Stromal cell of bone marrow (primary cell): Measurements from ENCODE around the gene POLRMT.

Experiments
- DNase-seq: peaks from one replicate; pipeline ENCODE4 v3.0.0-alpha.2; 2012; ENCODE audit warnings: low read depth

POLRMT gene

GRCh38 chr19:662962-663681, 29.8 kb upstream of the POLRMT start, which contains the start of gene RNF126:
TSS of gene RNF126 (minus strand) at chr19:663214. CDS start at chr19:663121, 93 bp downstream.
- DNase-seq: peak; percentile 79

- no peak for DNase-seq
Measured at GRCh38 chr19:662207-662961, 29.0 kb upstream of the POLRMT start.

- no peak for DNase-seq
Measured at GRCh38 chr19:661427-662196, 28.3 kb upstream of the POLRMT start.

GRCh38 chr19:660793-661426, 27.6 kb upstream of the POLRMT start:
- no peak for DNase-seq

- DNase-seq: no peak
Measured at GRCh38 chr19:658916-659839, 25.8 kb upstream of the POLRMT start.

- no peak for DNase-seq
Measured at GRCh38 chr19:658059-658839, 24.9 kb upstream of the POLRMT start.

GRCh38 chr19:657611-658010, 24.3 kb upstream of the POLRMT start:
- DNase-seq: no peak

GRCh38 chr19:656751-657559, 23.6 kb upstream of the POLRMT start:
- DNase-seq: no peak

GRCh38 chr19:655691-656090, 22.4 kb upstream of the POLRMT start:
- no peak for DNase-seq

- no peak for DNase-seq
Measured at GRCh38 chr19:653425-653824, 20.1 kb upstream of the POLRMT start.

GRCh38 chr19:652467-653389, 19.4 kb upstream of the POLRMT start:
- no peak for DNase-seq

- no peak for DNase-seq
Measured at GRCh38 chr19:651991-652390, 18.7 kb upstream of the POLRMT start.

GRCh38 chr19:651114-651818, 17.9 kb upstream of the POLRMT start:
- DNase-seq: no peak

GRCh38 chr19:650121-650520, 16.8 kb upstream of the POLRMT start:
- DNase-seq: no peak

- no peak for DNase-seq
Measured at GRCh38 chr19:648904-649801, 15.8 kb upstream of the POLRMT start.

GRCh38 chr19:648305-648704, 15.0 kb upstream of the POLRMT start:
- DNase-seq: no peak
